ENCODE data around the gene KLC4.
"Not testable (repeated sequence)": the region's sequence is repeated elsewhere in the genome, so short reads cannot be mapped to it uniquely, and the experiment has no call there.

KLC4 gene

DNA sequence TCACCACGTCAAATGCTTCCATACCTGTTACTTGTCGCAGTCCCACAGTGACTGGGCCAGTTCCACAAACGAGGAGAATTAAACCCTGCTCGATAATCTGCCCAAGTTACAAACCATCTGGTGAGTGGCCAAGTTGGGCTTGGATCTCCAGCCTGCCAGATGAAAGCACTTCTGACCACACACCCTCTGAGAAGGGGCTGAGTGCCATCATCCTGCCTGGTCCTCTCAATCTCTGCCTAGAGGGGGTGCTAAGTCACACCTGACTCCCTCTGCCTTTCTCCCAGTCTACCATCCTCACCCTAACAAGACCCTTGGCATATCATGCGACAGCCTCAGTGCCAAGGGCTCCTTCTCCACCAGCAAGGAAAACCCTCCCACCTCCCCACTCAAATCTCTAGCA lies 22.2 kb upstream of the KLC4 start:
- no peak for DNase-seq

DNA sequence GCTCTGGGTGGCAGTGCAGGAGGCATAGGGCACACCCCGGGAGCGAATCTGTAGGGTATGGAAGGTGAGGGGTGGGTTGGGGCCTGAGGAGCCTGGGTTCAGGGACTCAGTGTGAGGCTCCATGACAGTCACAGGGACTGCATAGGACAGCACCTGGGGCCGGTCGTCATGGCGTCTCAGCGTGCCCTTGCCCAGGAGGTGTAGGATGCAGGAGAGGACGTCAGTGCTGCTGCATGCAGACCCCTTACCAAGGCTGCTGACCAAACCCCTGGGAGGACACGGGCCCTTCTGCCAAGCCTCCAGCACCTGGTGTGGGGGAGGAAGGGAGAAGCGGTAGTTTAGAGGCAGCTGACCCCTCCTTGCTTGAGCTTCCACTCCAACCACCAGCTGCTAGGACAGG lies 21.7 kb upstream of the KLC4 start:
- no peak for DNase-seq

DNA sequence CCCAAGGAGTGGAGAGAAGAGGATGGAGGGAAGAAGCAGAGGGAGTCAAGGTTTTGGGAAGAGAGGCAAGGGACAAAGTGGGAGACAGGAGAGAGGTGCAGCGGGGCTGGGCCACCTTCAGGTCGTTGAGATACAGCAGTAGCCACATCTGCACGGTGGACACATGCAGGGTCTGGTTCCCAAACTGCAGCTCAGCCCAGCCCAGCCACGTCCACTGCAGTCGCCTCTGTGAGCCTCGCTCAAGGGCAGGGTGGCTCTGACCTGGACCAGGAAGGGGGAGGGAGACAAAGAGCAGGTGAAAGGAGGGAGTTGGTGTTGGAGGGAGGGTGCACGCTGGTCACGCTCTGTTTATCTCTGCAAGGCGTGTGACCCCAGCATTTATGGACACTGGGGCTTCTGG lies 20.7 kb upstream of the KLC4 start:
- no peak for DNase-seq

DNA sequence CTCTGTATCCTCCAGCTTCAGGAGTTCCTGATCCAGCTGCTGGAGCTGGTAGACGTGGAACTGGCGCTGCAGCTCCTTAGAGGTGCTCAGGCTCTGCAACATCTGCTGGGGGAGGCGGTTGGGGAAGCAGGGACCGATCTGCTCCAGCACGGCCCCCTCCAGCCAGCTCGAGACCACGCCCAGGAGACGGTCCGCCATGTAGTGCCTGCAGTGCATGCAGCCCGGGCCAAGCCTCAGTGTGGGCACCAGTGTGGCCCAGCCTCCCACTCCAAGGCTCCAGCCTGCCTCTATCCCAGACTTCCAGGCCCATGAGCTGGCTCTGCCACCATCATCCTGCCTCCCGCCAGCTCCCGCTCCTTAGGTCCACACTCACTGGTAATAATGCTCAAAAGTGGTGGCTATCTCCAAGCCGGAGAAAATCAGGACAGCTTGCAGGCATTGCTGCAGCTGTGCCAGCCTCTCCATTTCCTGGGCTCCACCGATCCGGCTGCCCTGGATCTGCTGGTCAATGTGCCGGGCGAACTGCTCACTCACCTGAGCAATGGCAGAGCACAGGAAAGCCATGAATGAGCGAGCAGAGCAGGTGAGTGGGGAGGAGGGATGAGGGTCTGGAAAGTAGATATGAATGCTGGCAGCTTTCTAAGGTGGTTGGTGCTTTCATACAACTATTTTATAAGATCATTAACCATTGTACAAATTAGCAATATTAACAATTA lies 18.7 kb upstream of the KLC4 start:
- no peak for DNase-seq

DNA sequence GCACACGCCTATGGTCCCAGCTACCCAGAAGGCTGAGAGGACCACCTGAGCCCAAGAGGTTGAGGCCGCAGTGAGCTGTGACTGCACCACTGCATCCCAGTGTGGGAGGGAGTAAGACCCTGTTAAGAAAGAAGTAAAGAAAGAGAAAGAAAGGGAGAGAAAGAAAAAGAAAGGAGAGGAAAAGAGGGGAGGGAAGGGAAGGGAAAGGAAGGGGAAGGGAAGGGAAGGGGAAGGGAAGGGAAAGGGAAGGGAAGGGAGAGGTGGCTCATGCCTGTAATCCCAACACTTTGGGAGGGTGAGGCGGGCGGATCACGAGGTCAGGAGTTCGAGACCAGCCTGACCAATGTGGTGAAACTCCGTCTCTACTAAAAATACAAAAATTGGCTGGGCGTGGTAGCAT lies 18.0 kb upstream of the KLC4 start:
- not testable (repeated sequence) for DNase-seq

DNA sequence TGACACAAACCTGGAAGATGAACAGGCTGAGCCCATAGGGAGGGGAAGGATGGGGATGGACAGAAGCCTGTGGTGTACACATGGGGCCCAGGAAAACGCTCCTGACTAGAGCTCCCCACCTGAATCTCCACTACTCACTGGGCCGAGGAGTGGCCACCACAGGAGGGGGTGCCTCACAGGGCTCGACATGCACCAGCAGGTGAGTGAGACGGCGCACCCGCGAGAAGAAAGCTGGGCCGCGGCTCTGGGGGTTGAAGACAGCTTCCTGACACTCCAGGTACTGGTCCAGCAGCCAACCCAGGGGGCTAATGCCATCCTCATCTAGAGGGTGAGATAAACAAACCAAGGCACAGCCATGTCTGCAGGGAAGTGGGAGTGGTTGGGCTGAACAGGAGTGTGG lies 16.1 kb upstream of the KLC4 start:
- no peak for DNase-seq

DNA sequence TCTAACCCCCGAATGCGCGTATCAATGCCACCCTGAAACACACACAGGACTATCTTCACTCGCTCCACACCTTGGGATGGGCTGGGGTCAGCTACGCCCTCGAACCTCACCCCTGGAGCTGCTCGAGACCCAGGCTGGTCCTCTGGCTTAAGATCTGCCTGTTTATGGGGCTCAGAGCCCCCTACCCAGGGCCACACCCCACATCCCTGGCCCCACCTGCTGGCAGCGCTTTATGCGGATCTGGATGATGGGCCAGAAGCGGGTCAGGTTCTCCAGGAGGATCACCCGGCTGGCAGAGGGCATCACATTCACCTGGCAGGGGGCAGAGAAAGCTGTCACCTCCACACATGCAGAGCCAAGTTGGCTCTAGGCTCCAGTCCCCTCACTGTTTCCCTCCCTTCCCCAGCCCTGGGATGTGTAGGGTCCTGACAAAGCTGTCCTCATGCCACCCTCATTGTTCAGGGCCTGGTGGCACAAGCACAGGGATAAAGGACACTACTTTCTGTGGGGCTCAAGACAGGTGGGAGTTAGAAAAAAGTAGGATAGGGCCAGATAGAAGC lies 14.0 kb upstream of the KLC4 start:
- DNase-seq = no peak

DNA sequence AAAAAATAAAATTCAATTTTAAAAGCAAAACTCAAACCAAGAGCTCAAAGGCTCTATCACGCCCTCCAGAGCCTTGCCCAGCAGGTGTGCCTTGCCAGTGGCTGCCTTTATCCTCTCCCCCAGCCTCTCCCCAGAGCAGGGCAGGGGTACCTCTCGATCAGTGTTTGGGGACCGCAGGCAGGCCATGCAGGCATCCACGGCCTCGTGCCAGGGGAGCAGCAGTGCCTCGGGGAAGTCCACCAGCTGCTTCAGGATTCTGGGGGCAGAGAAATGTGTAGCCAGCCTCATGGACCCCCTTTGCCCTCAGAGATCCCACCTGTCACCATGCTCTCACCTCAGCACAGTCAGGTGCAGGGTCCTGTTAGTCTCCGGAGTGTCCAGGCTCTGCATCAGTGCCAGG lies 11.4 kb upstream of the KLC4 start:
- DNase-seq = no peak

DNA sequence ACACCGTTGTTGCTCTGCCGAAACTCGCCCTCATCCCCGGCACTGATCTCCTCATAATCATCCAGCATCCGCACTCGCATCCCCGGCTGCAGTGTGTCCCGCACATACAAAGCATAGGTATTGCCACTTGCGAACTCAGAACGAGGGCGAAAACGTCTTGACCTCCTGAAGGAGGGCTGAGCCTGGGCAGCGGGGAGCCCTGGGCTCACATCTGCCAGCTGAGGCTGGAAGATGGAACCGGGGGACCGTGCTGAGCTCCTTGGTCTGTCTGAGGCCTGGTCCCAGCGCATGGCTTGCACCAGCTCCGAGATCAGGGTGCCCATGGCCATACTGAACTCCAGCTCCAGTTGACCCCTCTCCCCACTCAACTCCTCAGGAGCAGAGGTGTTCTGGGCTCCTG lies 8.4 kb upstream of the KLC4 start:
- no peak for DNase-seq

DNA sequence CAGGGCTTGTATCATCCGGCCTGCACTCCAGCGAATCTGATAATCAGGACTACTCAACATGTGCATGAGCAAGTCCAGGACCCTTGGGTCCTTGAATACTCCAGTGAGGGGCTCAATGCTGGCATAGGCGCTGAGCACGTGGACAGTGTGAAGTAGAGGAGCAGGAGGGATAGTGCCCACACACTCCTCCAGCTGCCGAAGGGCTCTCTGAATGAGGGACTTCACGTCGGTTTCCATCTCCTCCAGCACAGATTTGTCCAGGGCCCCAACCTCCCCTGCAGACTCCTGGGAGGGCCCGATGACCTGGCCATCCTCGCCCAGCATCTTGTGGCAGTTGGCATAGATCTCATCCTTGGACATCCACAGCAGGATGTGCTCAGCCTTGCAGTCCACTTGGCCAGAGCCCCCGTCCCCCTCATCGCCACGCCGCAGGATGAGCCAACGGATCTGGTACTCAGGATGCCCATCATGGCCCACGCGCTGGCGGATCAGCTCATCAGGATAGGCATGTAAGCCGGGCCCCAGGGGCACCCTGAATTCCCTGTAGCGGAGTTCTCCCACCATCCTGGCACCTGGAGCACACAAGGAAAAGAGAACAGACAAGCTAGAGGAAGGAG lies 7.1 kb upstream of the KLC4 start:
- no peak for DNase-seq

DNA sequence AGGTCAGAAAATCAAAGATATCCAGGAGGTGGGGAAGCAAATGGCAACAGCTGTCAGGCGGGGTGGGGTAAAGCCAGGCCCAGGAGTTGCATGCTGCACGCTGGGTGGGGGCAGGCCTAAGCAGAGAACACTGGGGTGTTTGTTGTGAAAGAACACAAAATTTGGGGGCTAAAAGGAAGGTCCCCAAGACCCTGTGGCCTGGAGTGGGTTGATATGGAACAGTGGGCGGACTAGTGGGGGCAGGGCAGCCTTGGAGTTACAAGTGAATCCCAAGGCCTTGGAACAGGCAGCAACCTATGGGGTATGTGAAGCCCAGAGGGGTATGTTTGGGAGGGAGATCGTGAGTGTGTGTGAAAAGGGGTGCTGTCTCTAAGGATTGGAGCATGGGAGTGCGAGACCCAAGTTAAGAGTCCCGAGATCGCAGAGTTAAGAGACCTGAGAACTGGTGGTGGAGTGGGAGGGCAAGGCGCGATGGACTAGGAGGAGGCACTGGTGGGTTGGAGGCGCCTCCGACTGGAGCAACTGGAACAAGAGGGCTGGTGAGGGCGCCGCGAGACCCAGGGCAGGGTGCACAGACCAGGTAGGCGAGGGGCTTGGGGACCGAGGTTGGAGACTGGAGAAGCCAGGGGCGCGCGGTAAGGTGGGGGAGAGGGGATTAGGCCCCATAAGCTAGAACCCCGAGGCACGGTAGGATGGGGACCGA lies 6.4 kb upstream of the KLC4 start:
- DNase-seq = no peak

DNA sequence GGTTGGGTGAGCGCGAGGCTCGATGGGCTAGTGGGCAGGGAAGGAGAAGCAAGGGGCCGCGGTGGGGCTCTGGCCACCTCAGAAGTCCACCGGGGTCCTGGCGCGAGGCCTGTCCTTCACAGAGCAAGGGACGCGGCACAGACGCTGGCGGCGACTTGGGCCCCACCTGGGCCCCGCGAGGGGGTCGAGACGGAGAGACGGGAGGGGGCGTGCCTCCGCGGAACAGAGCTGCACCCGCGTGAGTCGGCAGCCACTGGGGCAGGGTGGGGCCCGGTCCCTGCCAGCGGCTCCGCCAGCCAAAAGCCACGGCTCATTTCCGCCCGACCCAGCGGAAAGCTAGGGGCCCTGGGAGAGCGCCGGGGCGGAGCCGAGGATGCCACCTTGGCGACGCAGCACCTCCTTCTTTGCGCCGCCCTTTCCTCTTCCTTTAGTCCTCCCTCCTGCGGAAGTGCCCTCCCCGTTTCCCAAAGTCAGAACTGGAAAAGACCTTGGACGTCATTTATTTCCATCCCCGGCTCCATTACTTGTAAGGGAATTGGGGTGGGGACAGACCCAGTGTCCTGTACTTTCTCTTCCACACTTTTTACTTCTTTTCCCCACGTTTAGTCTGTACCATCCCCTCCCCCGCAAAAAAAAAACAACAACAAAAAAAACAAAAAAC lies 5.8 kb upstream of the KLC4 start, which contains the start of gene CUL7:
Gene CUL7 (minus strand): TSS at position 307 of the 661 bp plus-strand sequence. CDS start 1,063 bp downstream, outside the sequence.
- DNase-seq = peak; percentile 91

DNA sequence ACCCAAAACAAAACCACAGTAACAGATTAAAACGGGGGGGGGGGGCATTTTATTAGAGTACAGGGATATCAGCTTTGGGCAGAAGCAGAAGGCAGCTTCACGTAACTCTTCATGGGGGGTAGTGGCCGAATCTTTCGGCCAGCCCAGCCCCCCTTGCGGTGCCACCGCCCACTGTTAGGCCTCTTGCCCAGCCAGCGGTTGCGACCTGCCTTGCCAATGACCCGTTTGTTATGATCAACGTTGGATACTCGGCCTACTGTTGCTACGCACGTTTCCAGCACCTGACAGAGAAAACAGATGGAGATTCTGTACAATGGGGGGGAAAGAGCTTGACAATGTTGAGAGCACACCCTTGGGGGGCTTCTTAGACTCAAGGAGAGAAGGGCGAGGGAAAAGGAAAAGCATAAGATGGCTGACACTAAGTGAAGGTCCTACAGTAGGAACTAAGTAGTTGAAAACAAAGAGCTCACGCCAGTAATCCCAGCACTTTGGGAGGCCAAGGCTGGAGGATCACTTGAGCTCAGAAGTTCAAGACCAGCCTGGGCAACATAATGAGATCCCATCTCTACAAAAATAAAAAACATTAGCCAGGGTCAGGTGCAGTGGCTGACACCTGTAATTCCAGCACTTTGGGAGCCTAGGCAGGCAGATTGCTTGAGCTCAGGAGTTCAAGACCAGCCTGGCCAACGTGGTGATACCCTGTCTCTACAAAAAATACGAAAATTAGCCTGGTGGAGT lies 5.1 kb upstream of the KLC4 start:
- no peak for DNase-seq

DNA sequence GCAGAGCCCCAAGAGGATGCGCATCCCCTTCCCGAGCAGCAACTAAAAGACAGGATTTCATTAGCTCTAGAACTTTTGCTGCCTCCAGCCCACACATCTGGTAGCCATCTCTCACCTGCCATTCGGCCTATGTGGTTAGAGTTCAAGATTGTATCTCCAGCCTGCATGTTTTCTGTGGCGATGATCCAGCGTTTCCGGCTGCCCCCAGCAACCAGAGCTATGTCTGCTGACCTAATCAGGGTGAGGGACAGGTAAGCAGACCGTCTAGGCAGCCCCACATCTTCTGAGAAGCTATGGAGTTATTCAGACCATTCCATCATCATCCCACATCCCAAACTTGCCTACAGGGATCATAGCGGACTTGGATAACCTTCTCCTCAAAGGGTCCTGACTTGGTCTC lies 3.5 kb upstream of the KLC4 start:
- no peak for DNase-seq

DNA sequence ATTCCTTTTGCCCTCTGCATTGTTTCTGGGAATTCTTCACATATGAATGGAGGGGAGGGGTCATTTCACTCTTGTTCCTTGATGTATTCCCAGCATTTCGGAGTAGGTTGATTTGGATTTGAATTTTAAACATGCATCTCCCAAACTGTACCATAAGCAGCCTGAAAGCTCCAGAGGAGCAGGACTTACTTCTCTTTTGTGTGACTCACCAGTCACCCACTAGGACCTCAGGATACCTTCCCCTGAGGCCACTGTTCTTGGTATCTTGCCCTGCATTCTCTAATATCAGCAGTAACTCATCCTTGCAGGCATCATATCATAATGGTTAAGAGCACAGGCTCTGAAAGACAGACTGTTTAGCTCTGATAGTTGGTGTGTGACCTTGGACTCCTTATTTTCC lies 900 bp upstream of the KLC4 start:
- DNase-seq = no peak

DNA sequence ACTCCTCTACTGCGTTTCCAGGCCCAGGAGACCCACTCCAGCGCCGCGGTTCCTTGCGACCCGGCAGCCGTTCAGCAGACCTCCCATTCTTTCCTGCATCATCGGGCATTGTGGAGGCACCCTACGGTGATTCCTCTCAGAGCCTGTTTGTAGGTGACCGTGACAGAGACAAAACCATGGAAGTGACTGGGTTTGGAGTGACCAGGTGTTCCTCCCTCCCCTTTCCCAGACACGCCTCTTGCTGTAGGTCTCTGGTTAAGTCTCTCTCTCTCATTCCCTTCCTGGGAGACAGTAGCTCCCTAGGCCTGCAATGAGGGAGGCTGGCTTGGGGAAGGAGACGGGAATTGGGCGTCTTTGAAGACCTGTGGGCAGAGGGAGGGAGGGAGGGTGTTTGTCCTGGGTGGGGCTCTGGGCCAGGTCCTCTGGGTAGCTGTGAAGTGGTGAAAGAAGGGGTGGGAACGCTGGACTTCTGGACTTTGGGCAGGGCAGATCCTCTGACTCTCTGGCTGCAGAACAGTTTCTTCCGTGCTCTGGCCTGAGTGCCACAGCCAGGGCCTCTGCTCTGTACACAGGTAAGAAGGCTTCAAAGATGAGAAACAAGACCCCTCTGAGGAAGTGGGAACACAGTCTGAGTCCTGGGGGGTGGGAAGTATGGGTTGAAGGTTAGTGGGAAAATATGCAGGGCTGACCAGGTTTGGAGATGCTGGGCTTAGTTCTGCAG lies 763 bp downstream of the KLC4 start:
- no peak for DNase-seq

DNA sequence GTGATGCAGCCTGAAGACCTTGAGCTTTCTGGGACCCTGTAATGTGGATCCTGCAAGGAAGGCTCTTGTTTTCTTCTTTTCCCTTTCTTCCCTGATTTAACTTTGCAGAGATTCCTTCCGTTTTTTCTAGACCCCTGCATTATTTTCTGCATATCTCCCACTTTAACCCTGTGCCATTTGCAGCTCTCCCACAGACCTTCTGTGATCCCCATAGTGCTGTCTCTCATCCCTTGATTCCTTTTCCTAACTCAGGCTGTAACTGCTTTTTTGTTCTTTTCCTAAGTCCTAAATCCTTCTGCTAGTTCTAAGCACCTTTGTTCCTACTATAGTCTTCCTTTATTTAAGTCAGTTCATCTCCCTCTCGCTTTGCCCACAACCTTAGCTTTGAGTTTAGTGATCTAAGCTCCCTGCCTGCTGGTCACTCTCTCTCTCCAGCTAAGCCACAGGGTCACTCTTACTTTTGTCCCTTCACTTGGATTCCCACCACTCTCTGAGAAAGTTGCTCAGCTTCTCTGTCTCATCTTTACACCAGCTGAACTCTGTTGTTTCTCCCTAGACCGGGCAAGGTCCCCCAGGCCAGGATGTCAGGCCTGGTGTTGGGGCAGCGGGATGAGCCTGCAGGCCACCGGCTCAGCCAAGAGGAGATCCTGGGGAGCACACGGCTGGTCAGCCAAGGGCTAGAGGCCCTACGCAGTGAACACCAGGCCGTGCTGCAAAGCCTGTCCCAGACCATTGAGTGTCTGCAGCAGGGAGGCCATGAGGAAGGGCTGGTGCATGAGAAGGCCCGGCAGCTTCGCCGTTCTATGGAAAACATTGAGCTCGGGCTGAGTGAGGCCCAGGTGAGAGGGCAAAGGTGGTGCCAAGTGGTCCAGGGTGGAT lies 1.6 kb downstream of the KLC4 start:
- DNase-seq = no peak

DNA sequence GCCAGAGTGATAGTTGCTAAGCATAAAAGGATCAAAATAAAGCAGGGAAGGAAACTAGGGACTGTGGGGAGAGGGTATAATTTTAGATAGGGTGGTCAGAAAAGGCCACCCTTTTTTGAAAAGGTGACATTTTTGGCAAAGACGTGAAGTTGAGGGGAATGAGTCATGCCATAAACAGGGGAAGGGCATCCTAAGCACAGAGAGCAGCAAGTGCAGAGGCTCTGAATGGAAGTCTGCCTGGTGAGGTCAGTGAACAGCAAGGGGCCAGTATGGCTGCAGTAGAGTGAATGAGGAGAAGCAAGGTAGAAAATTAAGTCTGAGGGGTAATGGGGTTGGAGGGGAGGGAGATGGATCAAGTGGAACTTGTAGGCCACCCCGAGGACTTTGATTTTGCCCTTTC lies 2.4 kb downstream of the KLC4 start:
- no peak for DNase-seq

DNA sequence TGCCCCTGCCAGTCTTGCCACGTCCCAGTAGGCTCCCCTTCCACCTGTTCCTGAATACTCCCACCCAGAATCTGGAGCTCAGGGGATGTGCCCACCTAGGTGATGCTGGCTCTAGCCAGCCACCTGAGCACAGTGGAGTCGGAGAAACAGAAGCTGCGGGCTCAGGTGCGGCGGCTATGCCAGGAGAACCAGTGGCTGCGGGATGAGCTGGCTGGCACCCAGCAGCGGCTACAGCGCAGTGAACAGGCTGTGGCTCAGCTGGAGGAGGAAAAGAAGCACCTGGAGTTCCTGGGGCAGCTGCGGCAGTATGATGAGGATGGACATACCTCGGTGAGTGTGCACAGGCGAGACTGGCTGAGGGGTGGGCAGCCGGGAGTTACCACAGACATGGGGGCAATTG lies 3.4 kb downstream of the KLC4 start:
- DNase-seq = no peak

DNA sequence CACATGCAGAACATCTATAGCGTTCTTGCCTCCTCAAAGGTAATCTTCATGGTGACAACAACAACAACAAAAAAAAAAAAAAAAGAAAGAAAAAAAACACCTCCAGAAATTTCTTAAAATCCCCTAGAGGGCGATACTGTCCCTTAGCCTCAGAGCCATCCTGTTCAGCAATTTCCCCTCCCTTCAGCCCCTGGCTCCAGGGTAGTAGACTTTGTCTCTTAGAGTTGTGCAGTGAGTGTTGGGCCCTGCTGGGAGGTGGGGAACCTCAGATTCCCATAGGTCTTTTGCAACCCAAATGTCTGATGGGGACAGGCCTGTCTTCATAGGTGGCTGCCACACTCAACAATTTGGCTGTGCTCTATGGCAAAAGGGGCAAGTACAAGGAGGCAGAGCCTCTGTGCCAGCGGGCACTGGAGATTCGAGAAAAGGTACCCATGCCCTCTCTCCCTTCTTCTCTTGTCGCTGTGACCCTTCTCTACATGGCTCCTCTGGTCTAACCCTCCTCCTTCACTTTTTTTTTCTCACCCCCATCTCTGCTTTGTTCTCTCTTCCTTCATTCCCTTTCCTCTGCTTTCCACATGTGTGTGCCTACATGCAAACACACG lies 10.7 kb downstream of the KLC4 start:
- DNase-seq = peak; percentile 36

Data from NCI-H446 treated with DMSO at 0.1 percent for 48 hours (cell line).